ENCODE data around the gene HBG2.

DNA sequence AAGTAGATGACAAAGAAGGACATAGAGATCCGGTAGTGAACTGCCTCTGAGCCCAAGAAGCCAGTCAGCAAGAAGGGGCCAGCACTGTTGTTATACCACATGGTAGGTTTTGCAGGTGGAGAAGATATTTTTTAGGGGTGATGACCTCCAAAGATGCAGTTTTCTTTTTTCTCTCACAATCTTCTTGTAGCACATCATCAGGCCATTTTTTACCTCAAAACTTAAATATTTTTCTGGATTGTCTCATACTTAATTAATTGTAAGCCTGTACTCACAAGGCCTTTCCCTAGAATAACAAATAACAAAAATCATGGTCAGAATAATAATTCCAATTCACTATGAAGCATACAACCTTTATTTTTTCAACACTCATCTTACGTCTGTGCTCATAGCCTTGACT is 47.3 kb upstream of the HBG2 start, which contains the start of gene OR51B4:
- TF ChIP-seq SP1 (IDR thresholded peaks at IDR 0.05) (no peak), HDGF (IDR thresholded peaks at IDR 0.05; ENCODE audit: borderline replicate concordance) (no peak), FOXA1 (IDR thresholded peaks at IDR 0.05) (no peak), ELF4 (IDR thresholded peaks at IDR 0.05) (no peak)
